ENCODE results near the gene MAN1C1.
A peak's percentile ranks its signal among the peaks of the same experiment; 100 is the strongest.

MAN1C1 gene

DNA sequence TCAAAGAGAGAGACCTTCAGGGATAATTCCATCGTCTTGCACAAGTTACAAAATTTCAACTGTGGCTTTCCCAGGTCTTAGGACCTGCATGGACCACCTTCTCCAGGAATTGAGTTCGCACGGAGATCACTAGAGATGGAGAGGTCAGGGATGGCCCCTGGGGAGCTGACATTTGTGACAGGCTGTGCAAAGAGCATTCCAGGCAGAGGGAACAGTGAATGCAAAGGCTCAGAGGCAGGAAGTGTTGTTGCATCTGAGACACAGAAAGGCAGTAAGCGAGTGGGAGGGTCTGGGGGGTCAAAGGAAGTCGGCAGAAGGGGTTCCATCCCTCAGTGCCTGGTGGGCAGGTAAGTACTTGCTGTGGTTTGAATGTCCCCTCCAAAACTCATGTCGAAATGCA, 173.9 kb downstream of the MAN1C1 start:
- FAIRE-seq: no peak

- no peak for FAIRE-seq
Observed at GRCh38 chr1:25792115-25792514, 175.5 kb downstream of the MAN1C1 start.

GRCh38 chr1:25793585-25794170, 177.1 kb downstream of the MAN1C1 start:
- FAIRE-seq: no peak

GRCh38 chr1:25794325-25794724, 177.7 kb downstream of the MAN1C1 start:
- no peak for FAIRE-seq

- peak; percentile 9 for FAIRE-seq
Observed at GRCh38 chr1:25795211-25795610, 178.6 kb downstream of the MAN1C1 start.

DNA sequence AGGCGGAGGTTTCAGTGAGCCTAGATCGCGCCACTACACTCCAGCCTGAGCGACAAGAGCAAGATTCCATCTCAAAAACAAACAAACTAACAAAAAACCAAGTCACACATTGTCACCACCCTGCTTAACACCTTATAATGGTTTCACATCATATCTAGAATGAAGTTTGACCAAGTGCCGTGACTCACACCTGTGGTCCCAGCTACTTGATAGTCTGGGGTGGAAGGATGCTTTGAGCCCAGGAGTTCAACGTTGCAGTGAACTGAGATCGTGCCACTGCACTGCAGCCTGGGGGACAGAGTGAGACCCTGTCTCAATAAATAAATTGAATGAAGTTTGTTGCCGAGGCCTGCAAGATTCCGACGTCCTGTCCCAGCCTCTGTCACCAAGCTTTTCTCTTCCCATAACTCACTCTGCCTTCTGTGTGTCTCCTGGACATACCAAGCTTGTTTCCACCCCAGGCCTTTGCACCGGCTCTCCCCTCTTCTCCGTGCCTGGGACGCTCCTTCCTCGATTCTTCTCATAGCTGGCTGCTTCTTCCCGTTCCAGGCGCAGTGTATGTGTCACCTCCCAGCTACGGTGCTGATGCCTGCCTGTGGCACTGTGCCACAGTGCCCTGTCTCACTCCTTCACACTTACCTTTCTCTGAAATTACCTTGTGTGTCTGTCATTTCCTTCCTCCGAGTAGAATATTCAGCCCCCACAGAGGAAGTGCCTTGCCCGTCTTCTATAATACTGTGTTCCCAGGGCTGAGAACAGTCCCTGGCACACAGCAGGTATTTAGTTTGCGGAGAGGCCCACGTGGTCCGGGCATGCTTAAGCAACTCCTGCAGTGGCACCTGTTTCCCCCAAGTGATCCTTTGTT, 179.6 kb downstream of the MAN1C1 start:
- no peak for FAIRE-seq

GRCh38 chr1:25796811-25797458, 180.3 kb downstream of the MAN1C1 start:
- FAIRE-seq: peak; percentile 81

- no peak for FAIRE-seq
Observed at GRCh38 chr1:25797939-25798338, 181.3 kb downstream of the MAN1C1 start.

DNA sequence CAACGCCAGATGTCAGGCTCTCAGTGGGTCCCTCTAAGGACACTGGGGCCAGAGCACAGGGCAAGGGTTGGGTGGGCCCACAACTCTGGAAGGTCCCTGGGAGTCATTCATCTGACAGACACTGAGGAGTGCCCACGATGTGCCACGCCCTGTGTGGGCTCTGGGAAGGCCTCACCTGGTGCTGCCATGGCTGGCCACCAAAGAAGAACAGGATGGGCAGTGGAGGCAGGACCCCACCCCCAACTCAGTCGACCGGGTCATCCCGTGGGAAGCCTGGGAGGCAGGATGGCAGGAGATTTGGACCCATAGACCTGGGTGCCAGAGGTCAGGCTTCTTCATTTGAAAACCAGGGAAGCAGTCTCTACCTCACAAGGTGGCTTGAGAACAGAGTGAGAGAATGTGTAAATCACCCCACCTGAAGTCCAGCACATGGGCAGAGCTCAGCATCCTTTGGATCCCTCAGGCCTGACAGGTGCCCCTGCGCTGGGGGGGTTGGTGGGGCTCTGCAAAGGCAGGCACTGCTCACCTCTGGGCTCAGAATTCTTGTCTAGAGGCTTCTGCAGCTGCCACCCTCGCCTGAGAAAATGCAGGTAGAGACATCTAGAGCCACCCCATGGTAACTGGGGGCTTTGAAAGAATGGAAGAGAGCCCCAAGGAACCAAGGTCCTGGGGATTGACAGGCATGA, 182.2 kb downstream of the MAN1C1 start:
- no peak for FAIRE-seq

GRCh38 chr1:25799352-25799934, 182.9 kb downstream of the MAN1C1 start:
- FAIRE-seq: no peak

- no peak for FAIRE-seq
Observed at GRCh38 chr1:25799935-25800702, 183.5 kb downstream of the MAN1C1 start, which contains the start of gene SELENON. Gene SELENON (plus strand): TSS chr1:25800193. CDS start chr1:25800231, 38 bp downstream.

DNA sequence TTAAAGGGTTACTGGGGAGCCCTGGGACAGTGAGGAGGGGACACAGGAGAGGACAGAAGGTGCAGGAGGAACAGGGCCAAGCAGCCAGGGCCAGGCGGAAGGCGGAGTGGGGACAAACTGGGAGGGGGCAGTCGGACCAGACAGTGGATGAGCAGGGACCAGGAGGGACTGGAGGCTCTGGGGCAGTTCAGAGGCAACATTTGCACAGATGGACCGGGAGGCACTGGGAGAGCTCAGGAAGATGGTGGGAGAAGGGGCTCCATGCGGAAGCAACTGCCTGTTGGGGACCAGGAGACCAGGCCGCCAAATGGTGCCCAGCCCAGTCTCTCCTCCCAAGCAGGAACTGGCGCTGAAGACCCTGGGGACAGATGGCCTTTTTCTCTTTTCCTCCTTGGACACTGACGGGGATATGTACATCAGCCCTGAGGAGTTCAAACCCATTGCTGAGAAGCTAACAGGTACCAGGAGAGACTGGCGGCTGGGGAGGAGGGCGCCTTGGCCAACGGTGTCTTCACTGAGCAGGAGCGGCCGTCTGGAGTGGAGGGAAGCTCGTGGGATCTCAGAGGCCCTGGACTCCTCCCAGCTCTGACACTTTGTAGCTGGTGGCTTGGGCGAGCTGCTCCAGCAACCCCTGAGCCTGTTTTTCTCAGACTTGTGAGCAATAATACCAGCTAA, 184.2 kb downstream of the MAN1C1 start:
- FAIRE-seq: no peak

GRCh38 chr1:25802915-25803314, 186.3 kb downstream of the MAN1C1 start:
- no peak for FAIRE-seq

- no peak for FAIRE-seq
Observed at GRCh38 chr1:25803368-25803767, 186.8 kb downstream of the MAN1C1 start.

- no peak for FAIRE-seq
Observed at GRCh38 chr1:25804244-25804963, 187.8 kb downstream of the MAN1C1 start.

DNA sequence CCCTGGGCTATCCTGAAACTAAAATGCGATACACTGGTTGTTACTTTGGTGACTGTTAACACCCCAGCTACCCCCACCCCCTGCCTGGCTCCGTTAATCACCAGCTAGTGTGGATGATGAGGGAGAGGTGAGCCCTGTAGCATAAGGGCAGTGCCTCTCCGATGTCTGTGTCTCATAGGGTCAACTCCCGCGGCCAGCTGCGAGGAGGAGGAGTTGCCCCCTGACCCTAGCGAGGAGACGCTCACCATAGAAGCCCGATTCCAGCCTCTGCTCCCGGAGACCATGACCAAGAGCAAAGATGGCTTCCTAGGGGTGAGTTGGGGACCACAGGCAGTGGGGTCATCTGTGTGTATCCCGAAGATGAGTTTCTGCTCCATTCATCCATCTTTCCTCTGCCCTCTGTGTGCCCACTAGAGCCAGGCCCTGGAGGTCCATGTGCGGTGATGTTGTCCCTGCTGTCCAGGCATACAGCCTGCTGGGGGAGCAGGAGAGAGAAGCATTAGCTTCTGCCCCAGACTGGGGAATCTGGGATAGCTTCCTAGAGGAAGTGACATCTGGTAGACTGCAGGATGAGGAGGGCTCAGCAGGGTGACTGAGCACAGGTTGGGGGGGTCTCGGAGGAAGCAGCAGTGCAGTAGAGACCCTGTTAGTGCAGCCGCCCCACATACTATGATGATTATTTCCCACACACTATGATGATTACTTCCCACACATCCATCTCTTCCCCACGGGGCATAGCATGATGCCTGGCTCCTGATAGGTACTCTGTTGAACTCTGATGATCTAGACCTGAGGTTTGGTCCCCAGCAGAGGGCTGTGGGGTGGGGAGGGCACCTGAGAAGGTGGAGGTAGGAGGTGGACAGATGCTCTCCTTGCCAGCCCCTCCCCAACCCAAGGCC, 188.6 kb downstream of the MAN1C1 start:
- no peak for FAIRE-seq

DNA sequence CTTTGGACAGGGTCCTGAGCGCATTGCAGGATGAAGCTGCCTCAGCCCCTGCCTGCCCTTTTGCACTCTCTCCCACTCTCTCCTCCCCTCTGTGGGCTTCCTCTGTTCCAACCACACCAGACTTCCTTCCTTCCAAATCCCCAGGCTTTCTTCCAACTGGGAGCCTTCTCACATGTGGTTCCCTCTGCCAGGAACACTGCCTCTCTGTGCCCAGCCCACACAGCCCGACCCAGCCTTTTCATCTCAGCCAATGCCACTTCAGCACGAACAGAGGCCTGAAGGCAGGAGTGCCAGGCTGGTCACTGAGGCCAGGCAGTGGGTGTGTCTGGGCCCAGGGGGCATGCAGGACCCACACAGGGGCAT, 189.3 kb downstream of the MAN1C1 start:
- FAIRE-seq: no peak

- FAIRE-seq: no peak
Observed at GRCh38 chr1:25806418-25806817, 189.8 kb downstream of the MAN1C1 start.

- no peak for FAIRE-seq
Observed at GRCh38 chr1:25807480-25808390, 191.1 kb downstream of the MAN1C1 start.
